Measurements from ENCODE around the gene MAML2. TPM values are rescaled to one million over a fixed set of nuclear protein-coding genes. Genes with fewer than 3 reads are reported as not detected.
A peak's percentile ranks its signal among the peaks of the same experiment; 100 is the strongest.

The MAML2 gene
- total RNA-seq, 4 donors from 2014 or later, result 17.6 to 31.6 (median 25.8) TPM

DNA sequence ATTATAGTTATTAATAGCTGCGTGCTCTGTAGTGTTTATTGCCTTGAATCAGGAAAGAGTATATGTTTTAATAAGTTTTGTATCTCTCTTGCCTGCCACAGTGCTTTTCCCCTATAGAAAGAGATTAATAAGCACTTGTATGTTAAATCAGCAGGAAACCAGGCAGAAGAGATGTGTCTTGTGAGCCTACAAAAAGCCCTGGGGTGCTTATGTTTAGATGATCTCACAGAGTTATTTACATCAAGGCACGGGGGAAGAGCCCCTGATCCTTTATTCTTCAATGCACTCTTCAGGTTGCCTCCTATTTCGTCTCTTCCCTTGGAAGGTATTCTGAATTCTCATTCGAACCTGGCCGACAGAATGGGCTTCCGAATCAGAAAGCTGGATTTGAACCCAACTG is 183.0 kb downstream of the MAML2 start:
- WGBS, 2 donors, result 62 to 63% methylated on average over 6 of the region's 6 CpGs
- intact Hi-C loops (cut with DNase I; ENCODE audit: low total_unique reads), result no loop called here

DNA sequence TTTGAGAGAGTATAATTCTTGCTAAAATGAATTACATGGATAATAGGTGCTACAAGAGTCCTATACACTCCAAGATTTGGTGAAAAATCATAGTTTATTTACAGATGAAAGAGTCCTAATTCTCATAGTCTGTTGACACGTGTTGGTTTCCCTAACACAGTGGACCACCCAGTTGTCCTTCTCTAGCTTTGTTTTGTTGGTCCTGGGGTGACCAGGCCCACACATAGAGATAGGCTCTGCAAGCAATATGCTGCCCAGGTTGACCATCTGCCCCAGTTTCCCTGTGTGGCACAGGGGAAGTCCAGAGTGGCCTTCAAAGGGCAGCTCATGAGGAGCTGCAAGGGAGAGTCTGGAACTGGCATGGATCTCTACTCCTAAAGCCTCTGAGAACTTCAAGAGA is 184.9 kb downstream of the MAML2 start:
- 79 to 86% methylated on average over 1 of the region's 1 CpG for whole genome bisulfite sequencing, 2 donors
- intact Hi-C loops (cut with DNase I; ENCODE audit: low total_unique reads), result no loop called here
- no peak overlapping the region for H3K4me3 ChIP-seq (ENCODE audit: low read depth, poor library complexity, severe bottlenecking)
- no peak for TF ChIP-seq POLR2A (IDR thresholded peaks at IDR 0.05)
- TF ChIP-seq, protein P1, sequence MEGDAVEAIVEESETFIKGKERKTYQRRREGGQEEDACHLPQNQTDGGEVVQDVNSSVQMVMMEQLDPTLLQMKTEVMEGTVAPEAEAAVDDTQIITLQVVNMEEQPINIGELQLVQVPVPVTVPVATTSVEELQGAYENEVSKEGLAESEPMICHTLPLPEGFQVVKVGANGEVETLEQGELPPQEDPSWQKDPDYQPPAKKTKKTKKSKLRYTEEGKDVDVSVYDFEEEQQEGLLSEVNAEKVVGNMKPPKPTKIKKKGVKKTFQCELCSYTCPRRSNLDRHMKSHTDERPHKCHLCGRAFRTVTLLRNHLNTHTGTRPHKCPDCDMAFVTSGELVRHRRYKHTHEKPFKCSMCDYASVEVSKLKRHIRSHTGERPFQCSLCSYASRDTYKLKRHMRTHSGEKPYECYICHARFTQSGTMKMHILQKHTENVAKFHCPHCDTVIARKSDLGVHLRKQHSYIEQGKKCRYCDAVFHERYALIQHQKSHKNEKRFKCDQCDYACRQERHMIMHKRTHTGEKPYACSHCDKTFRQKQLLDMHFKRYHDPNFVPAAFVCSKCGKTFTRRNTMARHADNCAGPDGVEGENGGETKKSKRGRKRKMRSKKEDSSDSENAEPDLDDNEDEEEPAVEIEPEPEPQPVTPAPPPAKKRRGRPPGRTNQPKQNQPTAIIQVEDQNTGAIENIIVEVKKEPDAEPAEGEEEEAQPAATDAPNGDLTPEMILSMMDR (IDR thresholded peaks at IDR 0.05), result no peak
- DNase-seq (ENCODE audit: low spot score in 2 of 2), result no peak

More for the DNA sequence above, 183.0 kb downstream of the MAML2 start:
- TF ChIP-seq POLR2A (IDR thresholded peaks at IDR 0.05), result no peak
- TF ChIP-seq, protein P1 (IDR thresholded peaks at IDR 0.05), result no peak
- no peak overlapping the region for H3K4me3 ChIP-seq (ENCODE audit: low read depth, poor library complexity, severe bottlenecking)
- DNase-seq (ENCODE audit: low spot score in 2 of 2), result no peak

DNA sequence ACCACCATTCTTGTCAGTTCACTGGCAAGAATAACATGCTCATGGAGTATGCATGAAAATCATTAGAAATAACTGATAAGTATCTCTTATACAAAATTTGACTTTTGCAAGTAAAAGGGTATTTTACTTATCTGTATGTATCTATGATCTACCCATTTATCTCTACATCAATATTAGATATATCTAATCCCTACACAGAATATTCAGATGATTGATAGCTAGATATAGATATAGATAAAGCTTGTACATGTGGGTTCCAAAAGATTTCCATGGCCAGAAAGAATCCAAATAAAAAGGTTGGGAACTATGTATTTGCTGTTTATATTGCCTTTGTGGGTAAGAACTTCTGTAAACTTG is 185.5 kb downstream of the MAML2 start:
- intact Hi-C loops (cut with DNase I; ENCODE audit: low total_unique reads), result no loop called here
- no peak overlapping the region for H3K4me3 ChIP-seq (ENCODE audit: low read depth, poor library complexity, severe bottlenecking)
- TF ChIP-seq POLR2A (IDR thresholded peaks at IDR 0.05), result no peak
- TF ChIP-seq, protein P1 (IDR thresholded peaks at IDR 0.05), result no peak

DNA sequence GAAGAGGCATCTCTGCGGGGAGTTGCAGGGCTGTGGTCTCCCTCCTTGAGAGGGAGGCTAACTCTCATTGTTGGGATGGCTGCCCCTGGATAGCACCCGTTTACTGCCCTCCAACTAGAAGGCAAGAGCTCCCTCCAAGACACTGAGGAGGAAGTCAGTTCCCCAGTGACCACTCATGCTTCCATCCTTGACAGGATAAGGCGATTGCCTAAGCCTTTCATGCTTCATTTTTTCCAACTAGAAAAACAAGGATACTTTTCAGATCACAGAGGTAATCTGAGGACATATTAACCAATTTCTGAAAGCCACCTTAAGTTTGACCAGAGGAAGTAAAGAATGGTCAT is 186.6 kb downstream of the MAML2 start:
- DNase-seq (ENCODE audit: low spot score in 2 of 2), result no peak
- WGBS, 2 donors, result 55 to 62% methylated on average over 3 of the region's 3 CpGs
- no peak overlapping the region for H3K4me3 ChIP-seq (ENCODE audit: low read depth, poor library complexity, severe bottlenecking)
- intact Hi-C loops (cut with DNase I; ENCODE audit: low total_unique reads), result no loop called here
- TF ChIP-seq POLR2A (IDR thresholded peaks at IDR 0.05), result no peak

More for the DNA sequence above, 185.5 kb downstream of the MAML2 start:
- DNase-seq (ENCODE audit: low spot score in 2 of 2), result no peak

DNA sequence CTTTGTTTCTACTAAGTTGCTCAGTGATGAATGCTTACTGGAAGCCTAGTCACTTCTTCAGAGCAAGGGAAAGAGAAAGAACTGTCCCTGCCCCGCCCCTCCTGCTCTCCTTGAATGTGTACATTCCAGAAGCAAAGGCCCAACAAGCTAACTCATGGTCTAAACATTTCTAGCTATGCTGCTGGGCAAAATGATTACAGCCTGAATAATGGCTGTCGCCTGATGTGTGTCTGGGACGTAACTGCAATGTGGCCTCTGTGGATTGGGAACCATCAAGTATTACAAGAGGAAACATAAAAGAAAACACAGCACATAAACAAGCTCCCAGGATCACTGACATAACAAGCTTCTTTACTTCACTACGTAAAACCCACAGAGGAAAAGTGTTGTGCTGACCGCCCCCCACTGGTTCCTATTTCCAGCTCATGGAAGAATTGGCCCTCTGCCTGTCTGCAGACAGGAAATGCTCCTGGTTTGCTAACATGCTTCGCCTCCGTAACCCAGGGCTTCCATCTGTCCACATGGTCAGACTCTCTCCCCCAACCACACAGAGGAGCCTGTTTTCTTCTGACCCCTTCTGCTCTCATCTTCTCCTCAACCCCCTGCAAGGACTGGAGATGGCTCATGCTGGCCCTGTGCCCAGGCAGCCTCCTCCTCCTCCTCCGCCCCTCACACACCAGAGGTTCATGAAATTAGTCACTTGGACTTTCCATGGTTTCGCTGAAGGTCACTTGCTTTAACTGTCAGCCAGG is 187.2 kb downstream of the MAML2 start:
- WGBS, 2 donors, result 55 to 56% methylated on average over 9 of the region's 9 CpGs
- H3K4me3 ChIP-seq (ENCODE audit: low read depth, poor library complexity, severe bottlenecking), result no peak overlapping the region

DNA sequence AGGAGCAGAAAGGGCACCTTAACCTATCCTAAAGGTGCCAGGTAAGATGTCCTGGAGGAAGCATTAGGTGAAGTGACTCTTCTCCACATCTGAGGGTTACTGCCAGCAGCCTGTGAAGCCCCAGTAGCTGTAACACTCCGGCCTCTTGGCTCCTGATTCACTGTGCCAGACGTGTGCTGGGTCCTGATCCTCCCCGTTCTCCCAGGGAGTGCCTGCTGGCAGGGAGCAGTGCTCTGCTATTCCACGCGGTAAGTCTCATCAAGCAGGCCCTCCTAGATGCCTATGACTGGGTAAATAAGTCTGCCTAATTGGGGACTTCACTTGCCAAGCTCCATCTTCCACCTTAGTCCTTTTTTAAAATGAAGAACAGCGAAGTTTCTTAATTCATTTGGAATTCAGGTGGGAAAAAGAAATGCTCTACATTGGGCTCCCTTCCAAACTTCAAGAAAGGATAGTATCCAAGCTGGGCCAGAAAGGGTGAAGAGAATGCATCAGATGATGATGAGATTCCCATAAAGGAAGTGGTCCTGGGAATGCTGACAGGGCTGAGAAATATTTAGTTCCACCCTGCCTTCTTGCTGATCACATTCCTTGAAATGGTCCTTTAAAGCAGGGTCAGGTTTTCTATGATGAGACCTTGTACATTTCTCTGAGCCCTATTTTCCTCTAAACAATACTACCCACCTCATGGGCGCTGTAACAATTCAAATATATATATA is 188.0 kb downstream of the MAML2 start:
- 43 to 49% methylated on average over 7 of the region's 7 CpGs for WGBS, 2 donors
- no peak for DNase-seq (ENCODE audit: low spot score in 2 of 2)
- TF ChIP-seq, protein P1 (IDR thresholded peaks at IDR 0.05), result no peak
- TF ChIP-seq POLR2A (IDR thresholded peaks at IDR 0.05), result no peak
- intact Hi-C loops (cut with DNase I; ENCODE audit: low total_unique reads), result no loop called here
- H3K4me3 ChIP-seq (ENCODE audit: low read depth, poor library complexity, severe bottlenecking), result no peak overlapping the region

More for the DNA sequence above, 187.2 kb downstream of the MAML2 start:
- TF ChIP-seq POLR2A (IDR thresholded peaks at IDR 0.05), result no peak
- TF ChIP-seq, protein P1 (IDR thresholded peaks at IDR 0.05), result no peak
- DNase-seq (ENCODE audit: low spot score in 2 of 2), result peak; percentile 69 to 90
- intact Hi-C loops (cut with DNase I; ENCODE audit: low total_unique reads), result no loop called here
